ENCODE measurements around the gene TOP3A.
"Not testable (repeated sequence)": the region's sequence is repeated elsewhere in the genome, so short reads cannot be mapped to it uniquely, and the experiment has no call there.

Gene TOP3A

DNA sequence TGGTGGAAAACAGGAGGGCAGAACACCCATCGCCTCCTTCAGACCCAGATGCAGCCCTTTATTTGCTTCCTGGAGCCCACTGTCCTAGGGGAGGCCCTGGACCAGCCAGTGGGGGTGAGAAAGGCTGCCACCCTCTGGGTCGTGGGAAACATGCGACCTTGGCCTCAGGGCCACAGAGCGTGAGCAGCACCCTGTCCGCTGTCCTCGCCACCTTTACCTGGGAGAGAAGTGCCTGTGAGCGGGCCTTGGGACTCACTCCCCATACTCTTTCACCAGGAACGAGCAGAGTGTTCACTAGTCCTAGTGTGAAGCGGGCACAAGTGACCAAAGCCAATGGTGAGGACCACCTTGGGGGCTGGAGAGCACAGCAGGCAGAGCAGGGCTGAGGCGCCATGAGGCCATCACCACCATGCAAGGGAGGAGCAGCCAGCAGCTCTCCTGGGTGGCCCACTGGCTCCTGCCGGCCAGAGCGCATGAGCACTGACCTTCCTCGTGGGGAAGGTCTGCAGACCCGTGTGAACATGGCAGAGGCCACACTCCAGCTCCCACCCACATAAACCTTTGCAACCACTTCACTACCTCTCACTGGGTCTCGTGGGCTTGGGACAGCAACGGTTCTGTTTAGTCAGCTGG, 8.8 kb upstream of the TOP3A start:
- no peak for DNase-seq (ENCODE audit: low read depth in 3 of 3)

DNA sequence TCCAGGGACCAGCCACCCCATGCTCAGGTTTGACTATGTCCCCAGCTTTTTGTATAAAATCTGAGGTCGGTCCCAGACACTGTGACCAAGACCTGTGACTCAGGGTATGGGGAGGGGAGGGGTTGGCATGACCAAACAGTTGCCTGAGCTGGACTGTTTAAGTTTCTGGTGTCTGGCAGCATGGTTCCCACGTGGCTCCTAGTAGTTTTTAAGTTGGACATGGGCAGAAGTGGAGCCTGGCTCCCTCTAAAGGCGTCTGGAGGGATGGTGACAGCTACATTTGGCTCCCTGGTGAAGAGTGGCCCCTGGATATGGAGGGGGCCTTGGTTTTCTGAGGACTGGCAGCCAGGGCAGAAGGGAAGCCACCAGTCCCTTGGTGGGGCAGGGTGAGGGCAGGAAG, 8.2 kb upstream of the TOP3A start:
- DNase-seq (ENCODE audit: low read depth in 3 of 3): no peak

DNA sequence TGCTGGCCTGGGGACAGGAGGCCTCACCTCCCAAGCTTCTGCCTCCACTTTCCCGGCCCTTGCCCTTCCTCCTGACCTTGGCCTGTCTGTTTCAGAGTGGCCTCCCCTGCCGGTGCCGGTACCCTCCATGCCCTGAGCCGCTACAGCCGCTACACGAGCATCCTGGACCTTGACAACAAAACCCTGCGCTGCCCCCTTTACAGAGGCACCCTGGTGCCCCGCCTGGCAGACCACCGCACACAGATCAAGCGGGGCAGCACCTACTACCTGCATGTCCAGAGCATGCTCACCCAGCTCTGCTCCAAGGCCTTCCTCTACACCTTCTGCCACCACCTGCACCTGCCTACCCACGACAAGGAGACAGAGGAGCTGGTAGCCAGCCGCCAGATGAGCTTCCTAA, 7.7 kb upstream of the TOP3A start:
- no peak for DNase-seq (ENCODE audit: low read depth in 3 of 3)

DNA sequence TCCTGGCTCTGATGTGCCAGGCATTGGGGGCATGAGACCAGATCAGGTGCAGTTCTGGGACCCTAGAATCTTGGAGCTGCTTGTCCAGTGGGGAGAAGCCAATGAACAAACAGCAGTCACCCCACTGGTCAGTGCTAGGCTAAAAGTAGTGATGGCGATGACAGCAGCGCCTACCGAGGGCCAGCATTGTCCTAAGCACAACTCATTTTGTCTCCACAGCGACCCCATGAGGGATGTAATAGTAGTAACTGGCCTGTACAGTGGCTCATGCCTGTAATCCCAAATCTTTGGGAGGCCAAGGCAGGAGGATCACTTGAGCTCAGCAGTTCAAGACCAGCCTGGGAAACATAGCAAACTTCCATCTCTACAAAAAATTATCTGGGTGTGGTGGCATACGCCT, 6.5 kb upstream of the TOP3A start:
- DNase-seq (ENCODE audit: low read depth in 3 of 3): no peak

DNA sequence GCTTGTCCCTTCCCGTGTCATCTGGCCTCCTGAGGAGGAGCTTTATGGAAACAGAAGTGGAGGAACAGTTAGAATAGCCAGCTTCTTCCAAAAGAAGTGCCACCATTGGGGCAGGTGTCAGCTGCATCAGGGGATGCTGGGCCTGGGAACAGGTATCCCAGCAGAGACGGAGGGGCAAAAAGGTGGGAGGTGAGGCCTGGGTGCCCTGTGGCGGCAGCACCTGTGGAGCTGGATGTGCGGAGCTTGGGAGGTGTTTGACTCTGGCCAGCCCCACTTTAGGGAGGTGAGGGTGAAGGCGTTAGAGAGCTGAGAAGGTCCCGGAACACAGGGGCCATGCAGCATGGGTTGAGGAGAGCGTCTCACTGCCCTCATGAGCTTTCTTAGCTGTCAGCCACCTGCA, 5.5 kb upstream of the TOP3A start:
- no peak for DNase-seq (ENCODE audit: low read depth in 3 of 3)

DNA sequence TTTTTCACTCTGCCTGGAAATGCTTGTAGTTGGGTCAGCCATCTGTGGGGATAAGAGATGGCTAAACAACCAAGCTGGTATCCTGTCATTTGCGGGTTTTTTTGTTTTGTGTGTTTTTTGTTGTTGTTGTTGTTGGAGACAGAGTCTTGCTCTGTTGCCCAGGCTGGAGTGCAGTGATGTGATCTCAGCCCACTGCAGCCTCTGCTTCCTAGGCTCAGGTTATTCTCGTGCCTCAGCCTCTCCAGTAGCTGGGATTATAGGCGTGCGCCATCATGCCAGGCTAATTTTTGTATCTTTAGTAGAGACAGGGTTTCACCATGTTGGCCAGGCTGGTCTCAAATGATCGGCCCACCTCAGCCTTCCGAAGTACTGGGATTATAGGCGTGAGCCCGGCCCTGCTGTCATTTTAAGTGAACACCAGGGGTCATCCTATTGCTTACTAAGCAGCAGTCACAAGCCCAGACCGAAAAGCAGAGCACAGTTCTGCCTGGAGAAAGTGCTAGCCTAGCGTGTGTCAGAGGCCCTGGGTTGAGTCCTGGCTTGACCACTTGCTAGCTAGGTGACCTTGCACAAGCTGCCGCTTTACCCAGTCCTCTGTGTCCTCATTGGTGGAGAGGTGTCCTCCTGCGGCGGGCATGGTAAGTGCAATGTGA, 4.9 kb upstream of the TOP3A start:
- no peak for DNase-seq (ENCODE audit: low read depth in 3 of 3)

DNA sequence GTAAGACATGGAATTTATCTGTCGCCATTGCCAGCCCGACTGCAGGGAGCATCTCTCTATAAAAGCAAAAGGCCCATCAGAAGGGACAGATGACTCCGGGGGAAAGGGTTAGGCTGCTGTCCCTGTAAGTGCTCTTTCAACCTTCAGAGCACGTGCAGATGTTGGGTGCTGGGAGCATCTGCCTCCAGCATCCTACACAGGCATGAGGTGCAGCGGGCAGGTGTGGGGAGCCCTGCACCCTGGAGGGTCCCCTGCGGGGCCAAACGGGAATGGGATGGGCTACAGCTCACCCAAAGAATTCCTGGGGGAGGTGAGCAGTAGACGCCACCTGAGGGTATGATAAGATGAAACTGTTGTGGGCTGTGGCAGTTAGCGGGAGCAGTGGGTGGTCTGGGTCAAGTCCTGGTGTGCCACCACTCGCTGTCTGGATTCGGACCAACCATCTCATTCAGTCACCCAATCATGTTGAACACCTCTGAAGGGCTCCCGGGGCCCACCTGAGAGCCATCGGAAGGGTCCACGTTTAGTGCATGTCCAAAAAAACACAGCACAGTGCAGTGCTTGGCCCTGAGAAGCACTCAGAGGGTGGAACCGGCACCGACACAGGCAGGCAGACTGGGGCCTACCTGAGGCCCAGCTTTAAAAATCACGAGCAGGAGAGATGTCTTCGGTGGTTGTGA, 4.1 kb upstream of the TOP3A start:
- DNase-seq (ENCODE audit: low read depth in 3 of 3): no peak

DNA sequence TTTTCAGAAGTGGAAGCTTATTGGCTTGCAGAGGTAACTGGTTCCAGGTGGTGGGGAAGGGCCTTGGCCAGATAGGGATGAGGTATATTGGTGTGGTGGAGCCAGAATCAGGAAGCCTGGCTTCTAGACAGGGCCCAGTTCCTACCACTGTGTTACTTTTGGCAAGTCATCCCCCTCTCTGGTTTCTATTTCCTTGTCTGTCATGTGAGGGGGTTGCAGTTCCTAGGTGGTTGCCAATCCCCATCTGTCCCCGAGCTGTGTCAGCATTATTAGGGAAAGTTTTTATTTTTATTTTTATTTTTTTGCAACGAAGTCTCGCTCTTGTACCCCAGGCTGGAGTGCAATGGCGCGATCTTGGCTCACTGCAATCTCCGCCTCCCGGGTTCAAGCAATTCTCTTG, 3.3 kb upstream of the TOP3A start:
- DNase-seq (ENCODE audit: low read depth in 3 of 3): no peak

DNA sequence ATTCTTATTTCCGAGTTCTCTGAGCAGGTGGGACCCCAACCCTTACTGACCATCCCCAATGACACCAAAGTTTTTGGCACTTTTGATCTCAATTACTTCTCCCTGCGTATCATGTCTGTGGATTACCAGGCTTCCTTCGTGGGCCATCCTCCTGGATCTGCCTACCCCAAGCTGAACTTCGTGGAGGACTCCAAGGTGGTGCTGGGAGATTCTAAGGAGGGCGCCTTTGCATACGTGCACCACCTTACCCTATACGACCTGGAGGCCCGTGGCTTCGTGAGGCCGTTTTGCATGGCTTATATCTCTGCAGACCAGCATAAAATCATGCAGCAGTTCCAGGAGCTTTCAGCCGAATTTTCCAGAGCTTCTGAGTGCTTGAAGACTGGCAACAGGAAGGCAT, 1.2 kb upstream of the TOP3A start:
- no peak for DNase-seq (ENCODE audit: low read depth in 3 of 3)

DNA sequence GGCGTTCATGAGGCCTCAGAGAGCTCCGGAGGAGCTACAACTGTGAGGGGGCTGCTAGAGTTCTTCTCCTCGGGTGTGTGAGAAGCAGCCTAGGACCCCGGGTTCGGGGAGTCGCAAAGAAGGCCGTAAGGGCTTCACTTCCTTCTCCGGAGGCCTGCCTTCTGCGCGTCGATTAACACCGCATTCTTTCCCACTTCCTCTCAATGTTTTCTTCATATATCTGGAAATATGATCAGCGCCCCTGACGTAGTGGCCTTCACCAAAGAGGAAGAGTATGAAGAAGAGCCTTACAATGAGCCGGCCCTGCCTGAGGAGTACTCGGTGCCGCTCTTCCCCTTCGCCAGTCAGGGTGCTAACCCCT, 748 bp upstream of the TOP3A start:
- DNase-seq (ENCODE audit: low read depth in 3 of 3): no peak

DNA sequence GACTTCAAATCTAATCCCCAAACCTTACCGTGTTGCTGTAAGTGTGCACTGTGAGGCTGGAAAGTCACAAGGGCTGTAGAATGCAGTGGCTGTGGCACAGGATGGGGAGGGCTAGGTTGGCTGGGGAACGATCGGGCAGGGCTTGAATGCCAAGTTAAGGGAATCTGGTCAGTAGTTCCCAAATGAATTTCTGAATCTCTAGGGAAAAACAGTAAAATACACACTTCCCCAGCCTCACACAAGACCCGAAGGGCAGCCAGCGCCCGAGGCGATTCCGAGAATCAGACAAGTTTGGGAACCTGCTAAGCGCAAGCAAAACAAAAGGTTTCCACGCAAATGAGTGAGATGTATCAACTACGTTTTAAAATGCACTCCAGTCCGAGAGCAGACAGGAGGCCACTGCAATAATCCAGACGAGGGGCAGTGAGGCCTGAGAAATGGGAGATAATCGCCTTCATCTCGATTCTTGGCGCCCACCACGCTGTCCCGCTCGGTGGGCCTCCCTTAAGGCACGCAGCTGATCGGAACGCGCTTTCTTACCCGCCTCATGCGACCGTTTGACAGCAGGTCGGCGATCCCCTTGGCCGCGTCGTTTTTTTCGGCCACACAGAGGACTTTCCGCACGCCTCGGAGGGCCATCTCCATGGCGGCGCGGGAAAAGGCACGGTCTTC, 599 bp downstream of the TOP3A start:
- DNase-seq (ENCODE audit: low read depth in 3 of 3): peak in 1 of 3 donors; percentile 10

DNA sequence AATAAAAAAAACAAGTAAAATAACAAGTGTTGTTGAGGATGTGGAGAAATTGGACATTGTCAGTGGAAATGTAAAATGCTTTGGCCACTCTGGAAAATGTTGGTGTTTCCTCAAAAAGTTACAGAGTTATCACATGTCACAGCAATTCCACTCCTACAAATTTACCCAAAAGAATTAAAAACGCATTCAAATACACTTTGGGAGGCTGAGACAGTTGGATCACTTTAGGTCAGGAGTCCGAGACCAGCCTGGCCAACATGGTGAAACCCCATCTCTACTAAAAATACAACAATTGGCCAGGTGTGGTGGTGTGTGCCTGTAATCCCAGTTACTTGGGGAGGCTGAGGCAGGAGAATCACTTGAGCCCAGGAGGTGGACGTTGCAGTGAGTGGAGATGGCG, 5.6 kb downstream of the TOP3A start:
- DNase-seq (ENCODE audit: low read depth in 3 of 3): no peak

DNA sequence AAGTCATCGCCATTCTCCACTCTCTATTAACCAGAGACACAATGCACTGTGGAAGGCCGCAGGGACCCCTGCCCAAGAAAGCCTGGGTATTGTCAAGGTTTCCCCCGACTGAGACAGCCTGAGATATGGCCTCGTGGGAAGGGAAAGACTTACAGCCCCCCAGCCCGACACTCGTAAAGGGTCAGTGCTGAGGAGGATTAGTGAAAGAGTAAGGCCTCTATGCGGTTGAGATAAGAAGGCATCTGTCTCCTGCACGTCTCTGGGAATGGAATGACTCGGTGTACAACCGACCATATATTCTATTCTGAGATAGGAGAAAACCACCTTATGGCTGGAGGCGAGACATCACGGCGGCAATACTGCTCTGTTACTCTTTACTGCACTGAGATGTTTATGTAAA, 11.6 kb downstream of the TOP3A start:
- DNase-seq (ENCODE audit: low read depth in 3 of 3): not testable (repeated sequence)

DNA sequence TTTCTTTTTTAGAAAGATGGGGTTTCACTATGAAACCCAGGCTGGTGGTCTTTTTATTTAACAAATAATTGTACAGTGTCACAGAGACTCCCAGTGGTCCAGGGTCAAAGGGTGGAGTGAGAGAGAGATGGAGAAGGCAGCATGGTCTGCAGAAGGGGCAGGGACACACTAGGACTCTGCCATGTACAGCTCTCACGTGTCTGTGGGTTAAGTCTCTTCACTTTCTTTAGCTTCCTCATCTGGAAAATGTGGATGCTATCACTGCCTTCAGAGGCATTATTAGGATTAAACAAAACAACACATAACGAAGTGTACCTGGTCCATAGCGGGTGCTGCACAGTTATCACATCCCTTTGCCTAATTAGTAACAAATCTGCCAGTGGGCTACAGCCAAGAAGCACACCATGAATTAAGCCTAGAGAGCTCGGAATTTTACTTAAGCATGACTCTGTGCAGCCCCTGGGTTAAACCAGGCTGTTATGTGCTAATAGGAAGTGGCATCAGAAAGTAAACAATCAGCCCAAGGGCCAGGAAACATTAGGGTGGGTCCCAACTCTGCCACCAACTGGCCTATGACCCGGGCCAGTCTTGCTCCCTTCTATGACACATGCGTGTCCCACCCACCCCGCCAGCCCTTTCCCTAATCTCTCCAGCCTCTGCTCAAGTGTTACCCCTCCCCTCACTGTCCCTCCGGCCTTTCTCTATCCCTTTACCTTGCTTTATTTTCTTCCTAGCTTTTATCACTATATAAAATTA, 13.9 kb downstream of the TOP3A start:
- no peak for DNase-seq (ENCODE audit: low read depth in 3 of 3)

DNA sequence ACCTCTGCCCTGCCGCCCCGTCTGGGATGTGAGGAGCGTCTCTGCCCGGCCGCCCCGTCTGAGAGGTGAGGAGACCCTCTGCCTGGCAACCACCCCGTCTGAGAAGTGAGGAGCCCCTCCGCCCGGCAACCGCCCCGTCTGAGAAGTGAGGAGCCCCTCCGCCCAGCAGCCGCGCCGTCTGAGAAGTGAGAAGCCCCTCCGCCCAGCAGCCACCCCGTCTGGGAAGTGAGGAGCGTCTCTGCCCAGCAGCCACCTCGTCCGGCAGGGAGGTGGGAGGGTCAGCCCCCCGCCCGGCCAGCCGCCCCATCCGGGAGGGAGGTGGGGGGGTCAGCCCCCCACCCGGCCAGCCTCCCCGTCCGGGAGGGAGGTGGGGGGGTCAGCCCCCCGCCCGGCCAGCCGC, 16.7 kb downstream of the TOP3A start:
- DNase-seq (ENCODE audit: low read depth in 3 of 3): not testable (repeated sequence)

DNA sequence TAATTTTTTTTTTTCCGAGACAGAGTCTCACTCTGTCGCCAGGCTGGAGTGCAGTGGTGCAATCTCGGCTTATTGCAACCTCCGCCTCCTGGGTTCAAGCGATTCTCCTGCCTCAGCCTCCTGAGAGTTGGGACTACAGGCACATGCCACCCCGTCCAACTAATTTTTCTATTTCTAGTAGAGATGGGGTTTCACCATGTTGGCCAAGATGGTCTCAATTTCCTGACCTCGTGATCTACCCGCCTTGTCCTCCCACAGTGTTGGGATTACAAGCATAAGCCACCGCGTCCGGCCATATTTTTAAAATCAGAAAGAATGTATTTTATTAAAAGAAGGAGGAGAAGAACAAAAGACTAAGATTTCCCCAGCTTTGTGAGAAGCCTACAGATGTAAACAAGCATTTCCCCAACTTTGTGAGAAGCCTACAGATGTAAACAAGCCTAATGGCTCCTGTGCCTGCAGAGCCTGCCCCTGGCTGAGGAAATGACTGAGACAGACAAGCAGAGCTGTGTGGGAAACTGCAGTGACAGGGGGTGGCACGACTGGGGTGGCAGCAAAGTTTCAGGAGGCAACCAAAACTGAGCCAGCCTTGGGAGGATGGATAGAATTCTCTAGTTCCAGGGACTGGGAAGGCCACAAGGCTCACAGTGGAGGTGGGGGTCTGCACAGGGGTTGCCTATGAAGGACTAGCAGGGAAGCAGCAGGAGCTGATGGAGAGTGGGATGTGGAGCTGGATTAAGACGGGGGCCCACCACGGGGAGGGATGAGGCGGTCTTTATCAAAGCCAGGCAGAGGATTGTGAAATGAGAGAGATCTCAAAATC, 22.9 kb downstream of the TOP3A start:
- no peak for DNase-seq (ENCODE audit: low read depth in 3 of 3)

DNA sequence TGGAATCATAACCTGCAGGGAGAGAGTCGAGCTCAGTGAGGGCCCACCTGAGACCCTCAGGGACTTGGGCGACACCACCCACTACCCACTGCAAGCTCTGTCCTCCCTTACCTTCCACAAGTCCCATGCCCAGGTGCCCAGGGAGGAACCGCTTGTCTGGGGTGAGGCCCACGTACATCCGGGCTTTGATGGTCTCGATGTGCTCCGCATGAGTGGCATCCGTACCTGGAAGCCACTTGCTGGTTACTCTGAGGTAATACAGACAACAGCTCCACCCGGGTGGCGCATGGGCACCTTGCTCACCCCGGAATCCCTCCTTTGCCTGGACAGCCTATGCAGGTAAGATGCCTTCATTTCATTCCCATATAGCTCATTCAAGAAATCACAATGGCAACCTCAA, 29.5 kb downstream of the TOP3A start:
- no peak for DNase-seq (ENCODE audit: low read depth in 3 of 3)

DNA sequence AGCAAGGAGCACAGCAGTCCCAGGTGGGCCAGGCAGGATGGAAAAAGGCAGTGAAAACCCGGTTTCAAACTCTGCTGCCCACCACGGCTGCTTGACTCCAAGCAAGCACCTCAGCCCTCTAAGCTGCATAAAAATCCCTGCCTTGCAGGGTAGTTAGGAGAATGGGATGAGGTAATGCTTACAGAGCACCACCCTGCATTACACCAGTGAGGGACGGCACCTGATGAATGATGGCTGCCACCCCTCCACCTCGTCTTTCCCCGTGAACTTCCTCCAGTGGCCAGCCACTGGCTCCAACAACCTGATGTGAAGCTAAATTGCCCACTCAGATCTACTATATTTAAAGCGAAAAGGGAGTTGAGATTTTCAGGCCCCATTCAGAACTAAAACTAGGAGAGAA, 33.0 kb downstream of the TOP3A start:
- DNase-seq (ENCODE audit: low read depth in 3 of 3): no peak

DNA sequence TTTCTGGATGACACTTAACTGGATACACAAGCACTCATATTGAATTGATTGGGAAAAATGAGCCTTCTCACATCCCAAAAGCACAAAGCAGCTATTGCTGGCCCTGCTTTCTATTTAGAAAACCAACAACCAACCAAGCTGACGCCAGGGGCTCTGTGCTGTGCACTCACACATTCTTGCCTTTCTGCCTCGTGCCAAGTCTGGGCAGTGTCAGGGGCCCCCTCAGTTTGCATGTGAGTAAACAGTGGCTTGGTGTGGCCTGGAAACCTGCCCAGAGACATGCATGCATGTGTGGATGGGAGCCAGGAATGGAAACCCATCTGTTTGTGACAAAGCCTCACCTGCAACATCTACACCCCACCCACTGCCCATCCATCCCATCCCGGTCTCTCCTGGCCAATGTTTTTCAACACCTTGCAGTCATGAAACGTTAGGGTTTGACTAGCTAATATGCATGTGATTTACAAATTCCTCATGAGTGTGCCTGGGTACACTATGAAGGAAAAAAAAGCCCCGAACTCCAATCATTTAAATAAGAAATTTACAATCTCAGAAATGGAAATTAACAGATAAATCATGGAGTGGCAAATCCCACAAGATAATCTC, 33.9 kb downstream of the TOP3A start:
- DNase-seq (ENCODE audit: low read depth in 3 of 3): no peak

DNA sequence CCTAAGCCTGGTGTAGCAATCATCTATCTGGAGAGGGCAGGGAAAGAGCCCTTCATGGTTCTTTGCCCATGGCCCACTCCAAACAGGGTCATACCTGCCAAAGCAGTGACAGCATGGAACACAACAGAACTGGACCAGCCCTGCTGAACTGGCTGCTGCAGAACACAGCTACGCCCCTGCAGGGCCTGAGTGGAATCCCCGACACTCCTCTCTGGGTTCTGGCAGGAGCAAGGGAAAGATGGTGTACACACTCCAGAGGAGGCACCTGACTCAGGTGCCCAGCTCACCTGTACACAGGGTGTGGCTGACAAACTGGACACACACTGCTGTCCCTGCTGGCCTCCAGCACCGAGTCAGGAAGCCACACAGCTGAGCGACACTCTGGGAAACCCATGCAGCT, 34.5 kb downstream of the TOP3A start:
- no peak for DNase-seq (ENCODE audit: low read depth in 3 of 3)

DNA sequence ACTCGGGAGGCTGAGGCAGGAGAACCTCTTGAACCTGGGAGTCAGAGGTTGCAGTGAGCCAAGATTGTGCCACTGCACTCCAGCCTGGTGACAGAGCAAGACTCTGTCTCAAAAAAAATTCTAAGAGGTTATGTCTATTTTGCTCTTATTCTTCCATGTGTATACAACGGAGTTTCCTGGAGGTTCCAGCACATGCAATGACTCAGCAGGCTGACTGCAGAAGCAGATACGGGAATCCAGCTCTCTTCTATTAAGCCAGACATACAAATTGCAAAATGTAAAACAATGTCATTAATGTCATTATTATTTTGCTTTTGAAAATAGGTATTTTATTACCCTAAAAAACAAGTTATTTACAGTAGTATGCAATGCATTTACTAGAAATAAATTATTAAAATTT, 35.9 kb downstream of the TOP3A start:
- no peak for DNase-seq (ENCODE audit: low read depth in 3 of 3)
